Adrenal gland (tissue), 12 donors: ENCODE measurements around the gene PDXP. TPM values are rescaled to one million over a fixed set of nuclear protein-coding genes. Genes with fewer than 3 reads are reported as not detected.

ENCODE experiments used
- DNase-seq, 7 donors: peaks; one replicate each; pipeline ENCODE4 v3.0.0-alpha.2; 2019 to 2020
- H3K27ac ChIP-seq, 5 donors: fragments of 200-600 bp; sonication (generic) in 4 of 5; 1 replicate in 3 of 5; 2 replicates in 2 of 5; pipeline versions ENCODE4 v1.5.1 to v1.8.0; 2016 to 2020; ENCODE audit warnings: mild to moderate bottlenecking in 1 of 5
- H3K27me3 ChIP-seq: fragments of 200-600 bp; 2 replicates; pipeline ENCODE4 v1.8.0; 2021
- H3K36me3 ChIP-seq, 2 donors: fragments of 200-600 bp; replicated peaks in 1 of 2; 1 replicate in 1 of 2; 2 replicates in 1 of 2; pipeline versions ENCODE4 v1.5.1 to v1.8.0; 2018 to 2022
- H3K4me1 ChIP-seq, 2 donors: fragments of 200-600 bp; replicated peaks in 1 of 2; 1 replicate in 1 of 2; 2 replicates in 1 of 2; pipeline versions ENCODE4 v1.5.1 to v1.8.0; 2018 to 2021
- H3K4me3 ChIP-seq, 4 donors: fragments of 200-600 bp; sonication (generic) in 3 of 4; one replicate each; pipeline ENCODE4 v1.5.1; 2016 to 2018
- H3K9me3 ChIP-seq, 3 donors: fragments of 200-600 bp; sonication (generic) in 1 of 3; replicated peaks in 1 of 3; 1 replicate in 2 of 3; 2 replicates in 1 of 3; pipeline versions ENCODE4 v1.5.1 to v1.8.0; 2016 to 2021
- CTCF ChIP-seq, 6 experiments: fragments of 450-650 bp in 4 of 6; fragments of 200-600 bp in 2 of 6; sonication (generic) in 1 of 6; IDR thresholded peaks; 1 replicate in 5 of 6; 2 replicates in 1 of 6; pipeline versions ENCODE4 v1.5.1 to v1.8.0; 2016 to 2021; ENCODE audit warnings: antibody characterized with exemption in 6 of 6, mild to moderate bottlenecking in 2 of 6, moderate library complexity in 1 of 6
- POLR2A ChIP-seq, 2 donors: fragments of 450-650 bp; IDR thresholded peaks; one replicate each; pipeline ENCODE4 v1.6.1; 2017; ENCODE audit warnings: antibody characterized with exemption in 2 of 2, mild to moderate bottlenecking in 2 of 2, moderate library complexity in 1 of 2
- WGBS, 4 donors: extraction: QIAGEN DNeasy Blood & Tissue Kit in 2 of 4; methylation state at CpG; one replicate each; pipeline versions ENCODE4 v1.1.5 to v1.1.7; 2013 to 2017; 5-methylcytosine and 5-hydroxymethylcytosine counted together
- intact Hi-C, 2 donors: fragments of 100-400 bp; cut with DNase I; formaldehyde crosslinking; loops; one replicate each; pipeline versions ENCODE4 v1.14.1 to v1.15.0; 2022 to 2023
- polyA plus RNA-seq, 3 donors: library from polyadenylated mRNA; stranded (reverse); fragments of 200-250 nt in 2 of 3; fragments of 350-450 nt in 1 of 3; fragmentation: Illumina TruSeq in 1 of 3; extraction: RNeasy Lipid Tissue Mini Kit (QIAGEN cat#74804) in 1 of 3; gene quantifications; one replicate each; pipeline ENCODE4 v1.2.3, GENCODE V29; 2013 to 2014
- total RNA-seq, 9 donors: library from RNA; depleted of rRNA in 4 of 9; stranded (reverse); fragments of >200 nt in 4 of 9; fragments of 120-200 nt in 1 of 9; fragmentation: NEBNext Ultra II Directional in 1 of 9; extraction: Animal tissue kit (Norgen Biotek cat#: 25700) in 1 of 9; gene quantifications; one replicate each; pipeline versions ENCODE4 v1.1.0 to v1.2.4, GENCODE V29; 2013 to 2023
- donor health status: healthy with polysubstance abuse.
- donor health status: Bipolar disorder and iron deficiency.
- donor health status: DM: yes; HTN: yes; CAD: no.
- donor health status: DM: no; HTN: no; CAD: no.
- donor health status: DM: no; HTN: no; CAD: no.
- donor health status: DM: yes; HTN: yes; CAD: no.

PDXP gene
- total and polyA plus RNA-seq, 12 donors, result 10.0 to 49.7 (median 20.2) TPM

- intact Hi-C loops, result no loop called here
- Histone ChIP-seq H3K27ac (peak overlapping the region in 4 of 5 donors; percentile 63 to 92 (median 78)), H3K36me3 (peaks cover 0 to 21% of the 10 kb centered on the region in 2 donors), H3K4me1 (peaks cover 18 to 29% of the 10 kb centered on the region in 2 donors), H3K27me3 (no peaks in the 10 kb centered on the region), H3K9me3 (no peaks in the 10 kb centered on the region), H3K4me3 (peak overlapping the region in 1 of 4 donors; percentile 31)
- DNase-seq, result no peak
- 37 to 46% (median 38%) methylated on average over 9 to 11 of the region's 11 CpGs for WGBS, 4 donors
- no peak for TF ChIP-seq POLR2A (IDR thresholded peaks at IDR 0.05)
- TF ChIP-seq CTCF (IDR thresholded peaks at IDR 0.05), result no peak
Measured at GRCh38 chr22:37633089-37633624, 25.4 kb upstream of the PDXP start.

- TF ChIP-seq POLR2A (IDR thresholded peaks at IDR 0.05), result no peak
- peak in 2 of 6 experiments; percentile 14 to 32 for TF ChIP-seq CTCF (IDR thresholded peaks at IDR 0.05)
- Histone ChIP-seq H3K9me3 (no peaks in the 10 kb centered on the region), H3K4me1 (peaks cover 18 to 34% of the 10 kb centered on the region in 2 donors), H3K36me3 (peaks cover 0 to 16% of the 10 kb centered on the region in 2 donors), H3K27me3 (no peaks in the 10 kb centered on the region), H3K27ac (peak overlapping the region; percentile 46 to 92 (median 74)), H3K4me3 (peak overlapping the region in 1 of 4 donors; percentile 31)
- DNase-seq, result peak; percentile 69 to 91 (median 82)
- intact Hi-C loops, result no loop called here
- 0 to 10% (median 8%) methylated on average over 1 to 24 of the region's 24 CpGs for WGBS, 4 donors
Measured at GRCh38 chr22:37633625-37634416, 24.7 kb upstream of the PDXP start.

- Histone ChIP-seq H3K27me3 (no peaks in the 10 kb centered on the region), H3K36me3 (peaks cover 0 to 9% of the 10 kb centered on the region in 2 donors), H3K27ac (peak overlapping the region; percentile 46 to 92 (median 74)), H3K9me3 (no peaks in the 10 kb centered on the region), H3K4me1 (peaks cover 18 to 39% of the 10 kb centered on the region in 2 donors), H3K4me3 (peak overlapping the region in 1 of 4 donors; percentile 31)
- TF ChIP-seq CTCF (IDR thresholded peaks at IDR 0.05), result no peak
- TF ChIP-seq POLR2A (IDR thresholded peaks at IDR 0.05), result no peak
- intact Hi-C loops, result no loop called here
- DNase-seq, result no peak
- 45 to 49% (median 47%) methylated on average over 4 to 8 of the region's 8 CpGs for WGBS, 4 donors
Measured at GRCh38 chr22:37634417-37634924, 24.1 kb upstream of the PDXP start.

- no peak overlapping the region for H3K4me3 ChIP-seq
- H3K27ac ChIP-seq, result peak overlapping the region in 2 of 5 donors; percentile 81 to 92
- peaks cover 0 to 9% of the 10 kb centered on the region in 2 donors for H3K36me3 ChIP-seq
- WGBS, 4 donors, result 81 to 87% (median 83%) methylated on average over 6 to 7 of the region's 7 CpGs
- no peaks in the 10 kb centered on the region for H3K9me3 ChIP-seq
- no peaks in the 10 kb centered on the region for H3K27me3 ChIP-seq
- H3K4me1 ChIP-seq, result peaks cover 18 to 39% of the 10 kb centered on the region in 2 donors
- no peak for DNase-seq
- intact Hi-C loops, result no loop called here
- TF ChIP-seq POLR2A (IDR thresholded peaks at IDR 0.05) (no peak), CTCF (IDR thresholded peaks at IDR 0.05) (no peak)
Measured at GRCh38 chr22:37635157-37635556, 23.4 kb upstream of the PDXP start.
